GM23338 (cell line): ENCODE data around the gene PHC3. TPM values are rescaled to one million over a fixed set of nuclear protein-coding genes. Genes with fewer than 3 reads are reported as not detected.

ENCODE experiments used
- ATAC-seq: fragments of 200-7000 bp; cut with Tn5 transposase; 3 replicates; pipeline ENCODE4 v1.9.1; 2020
- DNase-seq: peaks from one replicate; pipeline ENCODE4 v3.0.0-alpha.2; 2015; ENCODE audit warnings: low spot score
- H2AFZ ChIP-seq: fragments of 200-600 bp; sonication (generic); 2 replicates; pipeline ENCODE4 v1.8.0; 2016; ENCODE audit warnings: antibody characterized with exemption, mild to moderate bottlenecking, moderate library complexity
- H3F3A ChIP-seq: fragments of 200-600 bp; sonication (generic); replicated peaks from 2 replicates; pipeline ENCODE4 v1.8.0; 2017; ENCODE audit warnings: antibody characterized with exemption, mixed run types, low read depth
- H3K27ac ChIP-seq: fragments of 200-600 bp; sonication (generic); 2 replicates; pipeline ENCODE4 v1.6.1; 2016; ENCODE audit warnings: low read depth
- H3K27me3 ChIP-seq: fragments of 200-600 bp; sonication (generic); 2 replicates; pipeline ENCODE4 v1.8.0; 2016; ENCODE audit warnings: mild to moderate bottlenecking, mixed run types, moderate library complexity; ENCODE audit not compliant: insufficient read depth
- H3K36me3 ChIP-seq: fragments of 200-600 bp; sonication (generic); 2 replicates; pipeline ENCODE4 v1.8.0; 2016; ENCODE audit warnings: mild to moderate bottlenecking; ENCODE audit not compliant: insufficient read depth
- H3K4me1 ChIP-seq: fragments of 200-600 bp; sonication (generic); 2 replicates; pipeline ENCODE4 v1.8.0; 2016; ENCODE audit warnings: mild to moderate bottlenecking, moderate library complexity; ENCODE audit not compliant: insufficient read depth
- H3K4me2 ChIP-seq: fragments of 200-600 bp; sonication (generic); 2 replicates; pipeline ENCODE4 v1.7.1; 2017; ENCODE audit warnings: mixed run types
- H3K4me3 ChIP-seq: fragments of 200-600 bp; sonication (generic); 2 replicates; pipeline ENCODE4 v1.6.1; 2016; ENCODE audit warnings: mixed run types
- H3K79me2 ChIP-seq: fragments of 200-600 bp; sonication (generic); replicated peaks from 2 replicates; pipeline ENCODE4 v1.8.0; 2017; ENCODE audit warnings: mild to moderate bottlenecking; ENCODE audit not compliant: insufficient read depth
- H3K9me2 ChIP-seq: fragments of 200-600 bp; sonication (generic); 2 replicates; pipeline ENCODE4 v1.8.0; 2017; ENCODE audit not compliant: insufficient read depth
- H4K20me1 ChIP-seq: fragments of 200-600 bp; sonication (generic); replicated peaks from 2 replicates; pipeline ENCODE4 v1.8.0; 2017; ENCODE audit warnings: mild to moderate bottlenecking; ENCODE audit not compliant: insufficient read depth
- H3K27ac Mint-ChIP-seq: 2 replicates; pipeline ENCODE4 v1.8.0; 2020; ENCODE audit warnings: inconsistent platforms, mild to moderate bottlenecking, moderate library complexity, mixed read lengths
- H3K27me3 Mint-ChIP-seq: 3 replicates; pipeline ENCODE4 v1.8.0; 2022; ENCODE audit warnings: low read depth, mild to moderate bottlenecking, moderate library complexity, mixed read lengths, inconsistent platforms; ENCODE audit not compliant: insufficient read depth, poor library complexity
- H3K36me3 Mint-ChIP-seq: 3 replicates; pipeline ENCODE4 v1.8.0; 2021; ENCODE audit warnings: low read depth, mild to moderate bottlenecking, inconsistent platforms, moderate library complexity, mixed read lengths
- H3K4me1 Mint-ChIP-seq: 3 replicates; pipeline ENCODE4 v1.8.0; 2020; ENCODE audit warnings: mild to moderate bottlenecking, inconsistent platforms, mixed read lengths
- H3K4me3 Mint-ChIP-seq: 3 replicates; pipeline ENCODE4 v1.8.0; 2021; ENCODE audit warnings: moderate library complexity, mild to moderate bottlenecking, inconsistent platforms, mixed read lengths
- H3K9me3 Mint-ChIP-seq: 3 replicates; pipeline ENCODE4 v1.8.0; 2020; ENCODE audit warnings: moderate library complexity, mild to moderate bottlenecking, inconsistent platforms, mixed read lengths
- CREB1 ChIP-seq: fragments of 250-450 bp; sonication (Bioruptor Pico); IDR thresholded peaks from 2 replicates; pipeline ENCODE4 v1.5.0; 2020; ENCODE audit warnings: low read depth, mild to moderate bottlenecking, moderate library complexity
- ETS1 ChIP-seq: IDR thresholded peaks from 2 replicates; pipeline ENCODE4 v1.6.1; 2016; ENCODE audit warnings: antibody characterized with exemption
- EZH2 ChIP-seq: fragments of 200-600 bp; sonication (generic); IDR thresholded peaks from one replicate; pipeline ENCODE4 v1.8.0; 2017; ENCODE audit warnings: antibody characterized with exemption, mild to moderate bottlenecking, low read depth; ENCODE audit not compliant: unreplicated experiment
- JUNB ChIP-seq: IDR thresholded peaks from one replicate; pipeline ENCODE4 v1.6.1; 2016; ENCODE audit warnings: antibody characterized with exemption; ENCODE audit not compliant: unreplicated experiment
- POLR2AphosphoS5 ChIP-seq: IDR thresholded peaks from 2 replicates; pipeline ENCODE4 v1.6.1; 2016; ENCODE audit warnings: antibody characterized with exemption, low read depth
- STAT1 ChIP-seq: IDR thresholded peaks from one replicate; pipeline ENCODE4 v1.6.1; 2016; ENCODE audit warnings: antibody characterized with exemption; ENCODE audit not compliant: unreplicated experiment
- ZNF114 ChIP-seq: fragments of 250-450 bp; sonication (Bioruptor Pico); IDR thresholded peaks from 2 replicates; pipeline ENCODE4 v1.5.0; 2020; ENCODE audit warnings: mild to moderate bottlenecking, moderate library complexity
- ZNF331 ChIP-seq: fragments of 250-450 bp; sonication (Bioruptor Pico); IDR thresholded peaks from 2 replicates; pipeline ENCODE4 v1.5.0; 2020; ENCODE audit warnings: low read depth, mild to moderate bottlenecking, moderate library complexity
- ZNF462 ChIP-seq: fragments of 250-450 bp; sonication (Bioruptor Pico); IDR thresholded peaks from 2 replicates; pipeline ENCODE4 v1.5.0; 2020; ENCODE audit warnings: mild to moderate bottlenecking, moderate library complexity
- polyA plus RNA-seq: library from polyadenylated mRNA; unstranded; fragments of >200 nt; fragmentation: Nextera tagmentation; extraction: Ambion mirVana; gene quantifications from 2 replicates; pipeline ENCODE4 v1.2.1, GENCODE V29; 2016
- total RNA-seq: library from RNA; depleted of rRNA; stranded (reverse); fragments of >200 nt; shearing (Covaris generic); gene quantifications from 2 replicates; pipeline ENCODE4 v1.2.3, GENCODE V29; 2014

The PHC3 gene
- total and polyA plus RNA-seq, 2 experiments from 2014 or later, result 23.9 to 83.5 TPM

GRCh38 chr3:170096342-170096741, 85.2 kb downstream of the PHC3 start:
- H3K79me2 ChIP-seq, result no peaks in the 10 kb centered on the region
- no peaks in the 10 kb centered on the region for H3K4me1 Mint-ChIP-seq
- no peaks in the 10 kb centered on the region for H3K27me3 ChIP-seq
- no peak overlapping the region for H3K4me3 ChIP-seq
- no peak overlapping the region for H3K4me2 ChIP-seq
- no peaks in the 10 kb centered on the region; the same call in 2 of the 3 replicates for H3K9me3 Mint-ChIP-seq
- TF ChIP-seq ETS1, result no peak
- TF ChIP-seq ZNF462, result no peak
- no peak for TF ChIP-seq ZNF114 (CRISPR knock-in tag)
- TF ChIP-seq EZH2, result no peak
- TF ChIP-seq JUNB, result no peak
- TF ChIP-seq ZNF331 (CRISPR knock-in tag), result no peak
- TF ChIP-seq CREB1 (CRISPR knock-in tag), result no peak
- no peak for TF ChIP-seq POLR2AphosphoS5
- no peak for TF ChIP-seq STAT1
- H3K36me3 Mint-ChIP-seq, result peaks cover 20% of the 10 kb centered on the region
- H2AFZ ChIP-seq, result no peak overlapping the region
- DNase-seq (no peak), ATAC-seq (no peak)
- H3K9me2 ChIP-seq, result no peaks in the 10 kb centered on the region
- H3K27ac ChIP-seq, result no peak overlapping the region
- no peaks in the 10 kb centered on the region for H3K4me1 ChIP-seq
- no peak overlapping the region for H3K27ac Mint-ChIP-seq
- H3K4me3 Mint-ChIP-seq, result no peak overlapping the region
- H3F3A ChIP-seq, result no peaks in the 10 kb centered on the region
- peaks cover 4% of the 10 kb centered on the region for H3K27me3 Mint-ChIP-seq
- no peaks in the 10 kb centered on the region for H4K20me1 ChIP-seq
- H3K36me3 ChIP-seq, result peaks cover 19% of the 10 kb centered on the region
